H9 (cell line): Measurements from ENCODE around the gene ATG2A. TPM values are rescaled to one million over a fixed set of nuclear protein-coding genes. Genes with fewer than 3 reads are reported as not detected.

Experiments
- DNase-seq: peaks from one replicate; pipeline ENCODE4 v3.0.0-alpha.2; 2017
- H2AFZ ChIP-seq: one replicate; pipeline ENCODE4 v1.6.1; 2013; ENCODE audit warnings: mild to moderate bottlenecking, low read length, control low read depth, moderate library complexity
- H2AK5ac ChIP-seq: 2 replicates; pipeline ENCODE4 v1.6.1; 2013; ENCODE audit warnings: low read length, control low read depth, mixed read lengths; ENCODE audit not compliant: insufficient read length
- H2BK120ac ChIP-seq: one replicate; pipeline ENCODE4 v1.6.1; 2013; ENCODE audit warnings: low read depth, mild to moderate bottlenecking, low read length, control low read depth, inconsistent platforms; ENCODE audit not compliant: poor library complexity, severe bottlenecking
- H2BK12ac ChIP-seq: 2 replicates; pipeline ENCODE4 v1.6.1; 2013; ENCODE audit warnings: low read length, control low read depth, mixed read lengths, low read depth; ENCODE audit not compliant: insufficient read length
- H2BK15ac ChIP-seq: 2 replicates; pipeline ENCODE4 v1.6.1; 2013; ENCODE audit warnings: low read depth, low read length, control low read depth
- H2BK20ac ChIP-seq: one replicate; pipeline ENCODE4 v1.6.1; 2013; ENCODE audit warnings: low read depth, mild to moderate bottlenecking, low read length, control low read depth, inconsistent platforms; ENCODE audit not compliant: poor library complexity, severe bottlenecking
- H2BK5ac ChIP-seq: 2 replicates; pipeline ENCODE4 v1.6.1; 2013; ENCODE audit warnings: low read length, control low read depth, mixed read lengths; ENCODE audit not compliant: insufficient read length
- H3K14ac ChIP-seq: 2 replicates; pipeline ENCODE4 v1.6.1; 2013; ENCODE audit warnings: low read length, control low read depth; ENCODE audit not compliant: insufficient read depth
- H3K18ac ChIP-seq: 2 replicates; pipeline ENCODE4 v1.6.1; 2013; ENCODE audit warnings: low read depth, mild to moderate bottlenecking, mixed read lengths, low read length, control low read depth; ENCODE audit not compliant: insufficient read length
- H3K23ac ChIP-seq: 2 replicates; pipeline ENCODE4 v1.6.1; 2013; ENCODE audit warnings: low read length, control low read depth, mixed read lengths, low read depth; ENCODE audit not compliant: insufficient read length
- H3K23me2 ChIP-seq: 2 replicates; pipeline ENCODE4 v1.6.1; 2013; ENCODE audit warnings: low read depth, mild to moderate bottlenecking, mixed read lengths, low read length, control low read depth; ENCODE audit not compliant: insufficient read length, poor library complexity, severe bottlenecking
- H3K27ac ChIP-seq: 2 replicates; pipeline ENCODE4 v1.5.1; 2013; ENCODE audit warnings: low read length, control low read depth, mixed read lengths, low read depth; ENCODE audit not compliant: insufficient read length
- H3K27me3 ChIP-seq: 2 replicates; pipeline ENCODE4 v1.6.1; 2013; ENCODE audit warnings: low read length, control low read depth, inconsistent platforms; ENCODE audit not compliant: insufficient read depth
- H3K4ac ChIP-seq: 2 replicates; pipeline ENCODE4 v1.6.1; 2013; ENCODE audit warnings: low read depth, mild to moderate bottlenecking, control low read depth, inconsistent platforms, low read length, moderate library complexity
- H3K4me1 ChIP-seq: 2 replicates; pipeline ENCODE4 v1.6.1; 2013; ENCODE audit warnings: low read length, control low read depth, inconsistent platforms; ENCODE audit not compliant: insufficient read depth
- H3K4me2 ChIP-seq: 2 replicates; pipeline ENCODE4 v1.6.1; 2013; ENCODE audit warnings: low read length, control low read depth, mixed read lengths; ENCODE audit not compliant: insufficient read length, insufficient read depth
- H3K56ac ChIP-seq: 2 replicates; pipeline ENCODE4 v1.6.1; 2013; ENCODE audit warnings: low read depth, mild to moderate bottlenecking, mixed read lengths, low read length, control low read depth; ENCODE audit not compliant: insufficient read length
- H3K79me1 ChIP-seq: 2 replicates; pipeline ENCODE4 v1.6.1; 2013; ENCODE audit warnings: low read depth, mild to moderate bottlenecking, moderate library complexity, low read length, control low read depth, inconsistent platforms; ENCODE audit not compliant: insufficient read depth, poor library complexity, severe bottlenecking
- H3K79me2 ChIP-seq: 2 replicates; pipeline ENCODE4 v1.6.1; 2013; ENCODE audit warnings: low read length, control low read depth, inconsistent platforms; ENCODE audit not compliant: insufficient read depth
- H3K9ac ChIP-seq: 2 replicates; pipeline ENCODE4 v1.6.1; 2013; ENCODE audit warnings: low read length, control low read depth, mixed read lengths; ENCODE audit not compliant: insufficient read length; ENCODE audit errors: extremely low read depth
- H3K9me3 ChIP-seq: one replicate; pipeline ENCODE4 v1.6.1; 2013; ENCODE audit warnings: low read depth, low read length, inconsistent platforms; ENCODE audit not compliant: control insufficient read depth
- H3T11ph ChIP-seq: one replicate; pipeline ENCODE4 v1.6.1; 2013; ENCODE audit warnings: mild to moderate bottlenecking, low read length, control low read depth, inconsistent platforms
- H4K20me1 ChIP-seq: one replicate; pipeline ENCODE4 v1.6.1; 2013; ENCODE audit not compliant: control insufficient read depth, insufficient read length, insufficient read depth
- H4K5ac ChIP-seq: 2 replicates; pipeline ENCODE4 v1.6.1; 2013; ENCODE audit warnings: low read depth, mild to moderate bottlenecking, mixed read lengths, low read length, control low read depth; ENCODE audit not compliant: insufficient read length
- H4K8ac ChIP-seq: replicated peaks from 2 replicates; pipeline ENCODE4 v1.6.1; 2013; ENCODE audit warnings: low read length, control low read depth, mixed read lengths, low read depth; ENCODE audit not compliant: insufficient read length
- H4K91ac ChIP-seq: 2 replicates; pipeline ENCODE4 v1.6.1; 2013; ENCODE audit warnings: low read depth, mild to moderate bottlenecking, moderate library complexity, mixed read lengths, low read length, control low read depth; ENCODE audit not compliant: insufficient read length
- H3K27ac Mint-ChIP-seq, 3 experiments: 2 replicates in 2 of 3; 3 replicates in 1 of 3; pipeline ENCODE4 v1.8.0; 2020 to 2021; ENCODE audit warnings: mixed read lengths in 3 of 3, mild to moderate bottlenecking in 1 of 3, moderate library complexity in 1 of 3
- H3K27me3 Mint-ChIP-seq: 2 replicates; pipeline ENCODE4 v1.8.0; 2021; ENCODE audit warnings: low read depth, mild to moderate bottlenecking, moderate library complexity, mixed read lengths
- H3K36me3 Mint-ChIP-seq, 3 experiments: 2 replicates in 2 of 3; 3 replicates in 1 of 3; pipeline ENCODE4 v1.8.0; 2020 to 2021; ENCODE audit warnings: low read depth in 3 of 3, mixed read lengths in 3 of 3; ENCODE audit not compliant: insufficient read depth in 1 of 3
- H3K4me1 Mint-ChIP-seq, 2 experiments: 2 replicates each; pipeline ENCODE4 v1.8.0; 2020; ENCODE audit warnings: mixed read lengths in 2 of 2
- H3K4me3 Mint-ChIP-seq, 2 experiments: 2 replicates in 1 of 2; 3 replicates in 1 of 2; pipeline ENCODE4 v1.8.0; 2020 to 2021; ENCODE audit warnings: mild to moderate bottlenecking in 2 of 2, mixed read lengths in 2 of 2, moderate library complexity in 1 of 2
- H3K9me3 Mint-ChIP-seq, 2 experiments: 2 replicates in 1 of 2; 3 replicates in 1 of 2; pipeline ENCODE4 v1.8.0; 2020; ENCODE audit warnings: mild to moderate bottlenecking in 2 of 2, mixed read lengths in 2 of 2, moderate library complexity in 1 of 2
- CTCF ChIP-seq: fragments of 200-600 bp; sonication (generic); conservative IDR thresholded peaks from 3 replicates; pipeline ENCODE4 v1.8.0; 2021; ENCODE audit warnings: antibody characterized with exemption, mild to moderate bottlenecking
- WGBS: extraction: QIAGEN DNeasy Blood & Tissue Kit; methylation state at CpG from one replicate; pipeline ENCODE4 v1.1.7; 2013; ENCODE audit warnings: missing lambda C conversion rate, low lambda C conversion rate, mixed read lengths; ENCODE audit not compliant: insufficient read length; ENCODE audit errors: extremely low coverage; 5-methylcytosine and 5-hydroxymethylcytosine counted together
- total RNA-seq: library from RNA; stranded (reverse); gene quantifications from 2 replicates; pipeline ENCODE4 v1.2.1, GENCODE V29; 2021

ATG2A gene
- total RNA-seq, 1 experiment from 2014 or later: 21.3 TPM

- Histone ChIP-seq H3K9me3 (no peaks in the 10 kb centered on the region), H4K5ac (no peak overlapping the region), H4K8ac (no peak overlapping the region), H4K91ac (no peak overlapping the region), H3K4me2 (no peak overlapping the region), H3K23me2 (peaks cover 19% of the 10 kb centered on the region), H2BK20ac (no peak overlapping the region), H2BK12ac (no peak overlapping the region), H2BK5ac (no peak overlapping the region), H2AK5ac (no peak overlapping the region), H3K4me1 (no peaks in the 10 kb centered on the region; the same call in 1 of the 2 replicates), H3K27me3 (no peaks in the 10 kb centered on the region), H3K56ac (no peak overlapping the region), H3K4ac (no peak overlapping the region), H3K79me2 (no peaks in the 10 kb centered on the region), H3K79me1 (no peaks in the 10 kb centered on the region), H3K14ac (no peak overlapping the region), H2BK15ac (no peak overlapping the region), H3K9ac (no peak overlapping the region), H3K18ac (no peak overlapping the region), H2AFZ (no peak overlapping the region), H2BK120ac (no peak overlapping the region), H3K27ac (no peak overlapping the region), H3K23ac (no peak overlapping the region), H4K20me1 (no peaks in the 10 kb centered on the region), H3T11ph (no peak overlapping the region)
- peaks cover 23 to 26% of the 10 kb centered on the region in 2 experiments for H3K4me1 Mint-ChIP-seq
- peaks cover 8% of the 10 kb centered on the region for H3K27me3 Mint-ChIP-seq
- DNase-seq: no peak
- peaks cover 4 to 14% (median 8%) of the 10 kb centered on the region in 3 experiments; a peak in 6 of 7 replicates for H3K36me3 Mint-ChIP-seq
- no peaks in the 10 kb centered on the region; a peak in 1 of 5 replicates for H3K9me3 Mint-ChIP-seq
- H3K27ac Mint-ChIP-seq: no peak overlapping the region
- H3K4me3 Mint-ChIP-seq: 0 out of 5 replicates have a peak overlapping the region, but pooled peaks of 1 of the 2 experiments have one; percentile 32
- no CpG with 5 or more reads among the region's 17 CpGs for WGBS
- TF ChIP-seq CTCF: no peak
These were observed 41.4 kb downstream of the ATG2A start for GRCh38 chr11:64875369-64876228.
